NOMO-1 treated with DMSO at 0.1 percent for 48 hours (cell line): Measurements from ENCODE around the gene SPATA4.
"Not testable (repeated sequence)": the region's sequence is repeated elsewhere in the genome, so short reads cannot be mapped to it uniquely, and the experiment has no call there.

ENCODE experiments used
- DNase-seq: peaks from one replicate; lab custom pipeline; 2025; ENCODE audit not compliant: unreplicated experiment; lab: John Stamatoyannopoulos, UW

Gene SPATA4

DNA sequence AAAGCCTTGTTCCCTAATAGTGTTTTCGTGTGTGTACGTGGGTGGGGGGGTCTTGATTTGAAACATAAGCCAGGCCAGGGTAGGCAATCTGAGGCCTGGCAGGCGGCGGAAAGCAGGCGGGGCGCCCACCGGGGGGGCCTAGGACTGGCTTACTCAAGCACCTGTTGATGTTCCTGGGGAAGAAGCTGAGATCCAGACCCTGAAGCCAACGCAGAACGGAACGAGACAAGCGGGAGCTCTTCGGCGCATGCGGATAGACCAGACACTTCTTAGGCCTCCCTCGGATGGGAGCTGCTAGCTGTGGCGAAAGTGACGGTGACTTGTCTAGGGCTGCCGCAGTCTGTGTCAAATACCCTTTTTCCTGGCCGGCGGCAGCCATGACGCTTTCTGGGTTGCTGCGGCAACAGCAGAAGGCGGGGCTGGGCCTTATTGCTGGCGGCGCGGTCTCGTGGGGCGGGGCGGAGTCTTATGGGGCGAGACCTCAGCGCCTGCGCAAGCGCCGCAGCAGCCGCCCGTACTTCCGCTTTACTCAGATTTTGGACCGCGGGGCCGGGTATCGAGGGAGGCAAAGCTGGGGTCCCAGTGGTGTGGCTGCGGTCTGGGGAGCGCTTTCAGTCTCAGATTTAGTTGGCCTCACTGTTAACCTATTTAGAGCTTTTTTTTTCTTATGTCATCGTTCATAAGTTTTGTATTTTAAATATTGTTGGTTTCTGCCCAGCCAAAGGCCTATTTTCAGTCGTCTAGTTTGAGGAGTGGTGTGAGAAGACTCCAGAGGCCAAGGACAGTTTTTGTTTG lies at the start of gene SPATA4:
Gene SPATA4, minus strand, starts transcription at position 402 of the 795 bp plus-strand sequence. Its CDS starts 23 bp downstream, at position 379.
- peak; percentile 92 for DNase-seq

- DNase-seq, result no peak
Observed at GRCh38 chr4:176242764-176243347, 47.5 kb upstream of the SPATA4 start.

DNA sequence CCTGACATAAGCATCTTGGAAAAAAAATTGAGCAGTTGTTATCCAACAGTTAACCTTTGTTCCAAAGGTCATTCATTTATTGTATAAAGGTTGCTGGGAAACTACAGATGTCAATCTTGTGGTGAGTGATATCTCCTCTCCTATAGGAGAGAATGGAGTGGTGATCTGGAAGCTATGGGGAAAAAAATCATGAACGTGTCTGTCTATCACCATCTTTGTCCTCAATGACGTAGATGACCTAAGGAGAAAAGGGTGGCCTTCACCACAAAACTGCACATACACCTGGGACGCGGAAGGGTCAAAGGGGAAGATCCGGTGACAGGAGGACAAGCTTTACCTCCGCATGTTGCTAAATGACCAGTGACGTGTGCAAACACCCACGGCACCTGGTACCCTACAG lies 46.3 kb upstream of the SPATA4 start:
- DNase-seq, result no peak

GRCh38 chr4:176238826-176239225 lies 43.4 kb upstream of the SPATA4 start:
- DNase-seq, result no peak

DNA sequence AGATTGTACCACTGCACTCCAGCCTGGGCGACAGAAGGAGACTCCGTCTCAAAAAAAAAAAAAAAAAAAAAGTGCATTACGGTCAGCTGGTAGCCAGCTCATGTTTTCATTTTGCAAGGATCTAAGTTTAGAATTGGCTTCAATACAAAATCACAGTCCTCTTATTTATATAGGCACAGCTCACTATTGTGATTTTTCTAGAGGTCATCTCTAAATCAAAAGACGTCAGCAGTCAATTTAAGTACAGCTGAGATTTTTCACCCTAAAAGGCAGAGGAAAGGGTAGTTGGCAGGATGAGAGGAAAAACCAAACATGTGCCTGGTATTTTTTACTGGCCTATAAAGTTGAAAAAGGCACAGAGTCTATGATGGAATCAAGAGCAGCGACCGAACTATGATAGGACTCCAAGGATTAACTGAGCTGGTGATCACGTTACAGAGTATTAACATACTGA lies 42.8 kb upstream of the SPATA4 start:
- no peak for DNase-seq

- no peak for DNase-seq
Observed at GRCh38 chr4:176236946-176237345, 41.6 kb upstream of the SPATA4 start.

GRCh38 chr4:176230836-176231235 lies 35.5 kb upstream of the SPATA4 start:
- no peak for DNase-seq

- no peak for DNase-seq
Observed at GRCh38 chr4:176229645-176230044, 34.3 kb upstream of the SPATA4 start.

- DNase-seq, result no peak
Observed at GRCh38 chr4:176226736-176227135, 31.4 kb upstream of the SPATA4 start.

- no peak for DNase-seq
Observed at GRCh38 chr4:176223561-176223960, 28.2 kb upstream of the SPATA4 start.

DNA sequence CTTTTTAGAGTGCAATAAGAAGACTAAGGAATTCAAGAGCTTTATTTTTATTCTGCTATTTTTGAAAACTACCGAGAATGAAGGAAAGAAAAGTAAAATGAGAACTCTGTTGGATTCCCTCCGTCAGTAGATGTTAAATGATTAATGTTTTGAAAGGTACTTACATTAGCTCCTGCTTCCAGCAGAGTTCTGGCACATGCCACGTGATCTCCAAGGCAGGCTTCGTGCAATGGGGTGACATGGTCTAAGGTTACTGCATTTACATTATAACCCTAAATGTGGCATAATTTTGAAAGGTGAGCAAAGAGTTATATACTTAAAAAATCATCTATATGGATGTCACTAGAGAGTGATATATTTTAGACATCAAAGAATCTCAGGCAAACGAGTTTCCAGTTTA lies 26.8 kb upstream of the SPATA4 start:
- DNase-seq, result no peak

DNA sequence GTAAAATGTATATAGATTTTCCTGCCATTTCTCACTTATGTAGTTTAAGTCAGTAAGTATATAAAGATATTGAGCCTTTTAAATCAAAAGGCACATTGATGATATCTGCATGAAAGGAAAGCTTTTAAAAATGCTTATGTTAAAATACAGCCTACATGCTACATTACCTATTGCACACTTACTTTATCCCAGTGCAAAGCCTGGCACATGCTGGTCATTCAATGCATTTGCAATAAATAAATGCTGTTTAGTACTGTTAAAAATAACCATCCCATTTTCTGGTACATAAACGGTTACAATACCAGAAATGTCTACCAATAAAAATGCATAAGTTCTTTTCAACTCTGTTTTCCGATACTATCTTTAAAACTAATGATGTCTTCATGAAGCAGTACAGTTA lies 22.1 kb upstream of the SPATA4 start:
- no peak for DNase-seq

- DNase-seq, result not testable (repeated sequence)
Observed at GRCh38 chr4:176212351-176212750, 17.0 kb upstream of the SPATA4 start.

GRCh38 chr4:176210579-176211296 lies 15.4 kb upstream of the SPATA4 start:
- no peak for DNase-seq

- DNase-seq, result peak; percentile 21
Observed at GRCh38 chr4:176210101-176210500, 14.7 kb upstream of the SPATA4 start.

- DNase-seq, result no peak
Observed at GRCh38 chr4:176209535-176209934, 14.2 kb upstream of the SPATA4 start.

- no peak for DNase-seq
Observed at GRCh38 chr4:176207839-176208238, 12.5 kb upstream of the SPATA4 start.

GRCh38 chr4:176205299-176205698 lies 9.9 kb upstream of the SPATA4 start:
- no peak for DNase-seq

GRCh38 chr4:176198316-176198903 lies 3.0 kb upstream of the SPATA4 start:
- DNase-seq, result no peak

- no peak for DNase-seq
Observed at GRCh38 chr4:176193938-176194337, 1.4 kb downstream of the SPATA4 start.

DNA sequence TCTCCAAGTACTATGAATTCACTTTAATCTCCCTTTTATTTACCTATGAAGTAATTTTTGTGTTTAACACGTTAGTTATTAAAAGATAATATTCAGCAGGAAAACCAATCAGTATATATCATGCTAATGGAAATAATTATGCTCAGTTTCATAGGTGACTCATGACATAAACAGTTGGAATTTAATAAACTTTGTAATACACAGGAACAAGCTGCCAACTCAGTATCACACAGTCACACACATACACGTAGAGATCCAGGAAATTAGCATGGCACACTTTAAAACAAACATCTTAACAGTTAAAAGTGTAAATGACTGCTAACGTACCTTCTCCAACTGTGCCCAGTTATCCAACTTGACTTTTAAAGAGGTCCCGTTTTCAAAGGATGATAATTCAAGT lies 2.3 kb downstream of the SPATA4 start:
- DNase-seq, result no peak

GRCh38 chr4:176191974-176192373 lies 3.4 kb downstream of the SPATA4 start:
- no peak for DNase-seq
